Astrocyte of the spinal cord (primary cell): ENCODE measurements around the gene DNM3.

Experiments used
- DNase-seq: peaks from one replicate; pipeline ENCODE4 v3.0.0; 2011; ENCODE audit warnings: low read depth, low spot score
- H3K4me3 ChIP-seq: 2 replicates; pipeline ENCODE4 v1.5.1; 2011; ENCODE audit warnings: low read depth, mild to moderate bottlenecking, low read length, moderate library complexity
- in situ Hi-C: cut with HindIII; loops from 2 replicates; pipeline ENCODE4 v1.10.0; 2017; ENCODE audit warnings: low sequenced_read_pairs
- TF ChIP-seq, protein P1 (sequence below): IDR thresholded peaks from 2 replicates; pipeline ENCODE4 v1.5.1; 2012; ENCODE audit warnings: low read depth, mild to moderate bottlenecking, low read length, inconsistent platforms

The DNM3 gene

GRCh38 chr1:171935086-171935485, 93.8 kb downstream of the DNM3 start:
- TF ChIP-seq, protein P1, sequence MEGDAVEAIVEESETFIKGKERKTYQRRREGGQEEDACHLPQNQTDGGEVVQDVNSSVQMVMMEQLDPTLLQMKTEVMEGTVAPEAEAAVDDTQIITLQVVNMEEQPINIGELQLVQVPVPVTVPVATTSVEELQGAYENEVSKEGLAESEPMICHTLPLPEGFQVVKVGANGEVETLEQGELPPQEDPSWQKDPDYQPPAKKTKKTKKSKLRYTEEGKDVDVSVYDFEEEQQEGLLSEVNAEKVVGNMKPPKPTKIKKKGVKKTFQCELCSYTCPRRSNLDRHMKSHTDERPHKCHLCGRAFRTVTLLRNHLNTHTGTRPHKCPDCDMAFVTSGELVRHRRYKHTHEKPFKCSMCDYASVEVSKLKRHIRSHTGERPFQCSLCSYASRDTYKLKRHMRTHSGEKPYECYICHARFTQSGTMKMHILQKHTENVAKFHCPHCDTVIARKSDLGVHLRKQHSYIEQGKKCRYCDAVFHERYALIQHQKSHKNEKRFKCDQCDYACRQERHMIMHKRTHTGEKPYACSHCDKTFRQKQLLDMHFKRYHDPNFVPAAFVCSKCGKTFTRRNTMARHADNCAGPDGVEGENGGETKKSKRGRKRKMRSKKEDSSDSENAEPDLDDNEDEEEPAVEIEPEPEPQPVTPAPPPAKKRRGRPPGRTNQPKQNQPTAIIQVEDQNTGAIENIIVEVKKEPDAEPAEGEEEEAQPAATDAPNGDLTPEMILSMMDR = no peak
- no peak for DNase-seq
- in situ Hi-C loops = no loop called here
- no peak overlapping the region for H3K4me3 ChIP-seq

DNA sequence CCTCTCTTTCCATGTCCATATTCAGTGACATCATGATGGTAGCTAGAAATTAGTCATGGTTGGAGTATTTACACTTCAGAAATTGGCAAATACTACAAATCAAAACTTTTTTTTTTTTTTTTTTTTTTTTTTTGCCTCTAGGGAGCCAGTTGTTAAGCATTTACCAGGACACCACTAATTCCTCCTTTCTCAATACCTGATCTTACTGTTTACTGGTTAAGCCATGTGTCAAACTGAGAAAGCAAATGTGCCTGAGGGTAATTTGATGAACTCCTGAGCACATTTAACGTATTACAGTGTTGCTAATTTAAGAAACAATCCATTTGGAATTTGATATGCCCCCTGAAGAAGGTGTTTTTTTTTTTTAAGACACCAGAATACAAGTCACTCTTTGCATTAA, 94.4 kb downstream of the DNM3 start:
- TF ChIP-seq, protein P1 = no peak
- DNase-seq = no peak
- H3K4me3 ChIP-seq = no peak overlapping the region

DNA sequence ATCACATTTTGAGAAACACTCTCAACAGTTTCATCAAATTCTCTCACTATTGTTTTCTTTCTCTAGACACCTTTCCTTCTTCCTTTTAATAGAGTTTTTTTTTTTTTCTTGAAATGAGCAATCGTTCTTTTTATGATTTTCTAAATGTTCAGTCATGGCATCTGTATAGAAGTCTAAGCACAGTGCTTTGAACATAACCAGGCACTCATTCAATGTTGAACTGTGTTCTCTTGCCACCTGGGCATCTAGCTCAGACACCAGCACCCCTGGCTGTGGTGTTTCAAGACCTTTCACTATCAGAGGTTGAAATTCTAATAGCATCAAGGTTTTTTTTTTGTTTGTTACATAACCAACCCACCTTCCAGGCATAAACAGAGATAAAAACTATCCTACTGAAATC, 96.6 kb downstream of the DNM3 start:
- no peak overlapping the region for H3K4me3 ChIP-seq
- TF ChIP-seq, protein P1 = no peak
- in situ Hi-C loops = no loop called here
- no peak for DNase-seq

More for the DNA sequence above, 94.4 kb downstream of the DNM3 start:
- in situ Hi-C loops = no loop called here

GRCh38 chr1:171939740-171940139, 98.4 kb downstream of the DNM3 start:
- in situ Hi-C loops = no loop called here
- H3K4me3 ChIP-seq = no peak overlapping the region
- TF ChIP-seq, protein P1 = no peak

DNA sequence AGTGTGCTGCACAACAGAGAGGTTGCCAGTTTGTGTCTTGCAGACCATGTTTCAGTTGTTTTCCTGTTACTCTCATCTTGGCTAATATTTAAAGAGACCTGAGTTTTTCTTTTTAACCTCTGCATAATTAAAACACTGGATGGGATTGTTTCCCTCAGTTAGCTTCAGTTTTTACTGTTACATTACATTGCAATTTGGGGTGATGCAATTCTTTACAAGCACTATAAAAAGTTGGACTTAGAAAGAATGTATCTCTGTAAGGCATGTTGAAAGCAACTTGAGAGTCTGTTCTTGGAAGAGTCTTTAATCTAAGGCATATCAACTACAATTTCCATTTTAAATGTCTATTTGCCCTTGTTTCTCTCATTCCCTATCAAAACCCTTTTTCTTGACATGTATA, 99.1 kb downstream of the DNM3 start:
- in situ Hi-C loops = no loop called here

More at GRCh38 chr1:171939740-171940139, 98.4 kb downstream of the DNM3 start:
- DNase-seq = no peak

GRCh38 chr1:171941920-171942319, 100.6 kb downstream of the DNM3 start:
- TF ChIP-seq, protein P1 = no peak
- in situ Hi-C loops = no loop called here
- H3K4me3 ChIP-seq = no peak overlapping the region
- DNase-seq = no peak

More for the DNA sequence above, 99.1 kb downstream of the DNM3 start:
- H3K4me3 ChIP-seq = no peak overlapping the region
- DNase-seq = no peak
- TF ChIP-seq, protein P1 = no peak
